Heart left ventricle (tissue), 16 donors: ENCODE results near the gene ZNF487. TPM values are rescaled to one million over a fixed set of nuclear protein-coding genes. Genes with fewer than 3 reads are reported as not detected.

Experiments
- ATAC-seq, 4 donors: fragments of 200-7000 bp; cut with Tn5 transposase; one replicate each; pipeline ENCODE4 v1.9.1; 2020 to 2022; ENCODE audit warnings: moderate library complexity in 4 of 4, mild to moderate bottlenecking in 3 of 4, moderate number of reproducible peaks in 1 of 4
- DNase-seq, 5 donors: peaks; one replicate each; pipeline ENCODE4 v3.0.0-alpha.2; 2020
- H3K27ac ChIP-seq, 12 donors: fragments of 200-600 bp; sonication (generic) in 4 of 12; one replicate each; pipeline versions ENCODE4 v1.5.0 to v1.8.0; 2016 to 2022; ENCODE audit warnings: mild to moderate bottlenecking in 2 of 12
- H3K27me3 ChIP-seq, 9 donors: fragments of 200-600 bp; sonication (generic) in 2 of 9; one replicate each; pipeline versions ENCODE4 v1.5.1 to v1.8.0; 2016 to 2022; ENCODE audit warnings: mild to moderate bottlenecking in 3 of 9
- H3K36me3 ChIP-seq, 9 donors: fragments of 200-600 bp; sonication (generic) in 2 of 9; one replicate each; pipeline versions ENCODE4 v1.5.0 to v1.8.0; 2018 to 2022; ENCODE audit warnings: mild to moderate bottlenecking in 2 of 9
- H3K4me1 ChIP-seq, 12 donors: fragments of 200-600 bp; sonication (generic) in 4 of 12; one replicate each; pipeline versions ENCODE4 v1.5.0 to v1.8.0; 2016 to 2022; ENCODE audit warnings: mild to moderate bottlenecking in 3 of 12
- H3K4me3 ChIP-seq, 12 donors: fragments of 200-600 bp; sonication (generic) in 4 of 12; one replicate each; pipeline versions ENCODE4 v1.5.0 to v1.8.0; 2017 to 2022; ENCODE audit warnings: mild to moderate bottlenecking in 9 of 12, moderate library complexity in 4 of 12
- H3K9me3 ChIP-seq, 12 donors: fragments of 200-600 bp; sonication (generic) in 4 of 12; one replicate each; pipeline versions ENCODE4 v1.5.0 to v1.8.0; 2016 to 2022; ENCODE audit warnings: mild to moderate bottlenecking in 1 of 12
- CTCF ChIP-seq, 12 donors: fragments of 200-600 bp; sonication (generic) in 4 of 12; IDR thresholded peaks; one replicate each; pipeline versions ENCODE4 v1.5.0 to v1.8.0; 2018 to 2022; ENCODE audit warnings: antibody characterized with exemption in 12 of 12, mild to moderate bottlenecking in 5 of 12
- POLR2A ChIP-seq, 2 donors: fragments of 450-650 bp; IDR thresholded peaks; one replicate each; pipeline ENCODE4 v1.6.1; 2017; ENCODE audit warnings: antibody characterized with exemption in 2 of 2, mild to moderate bottlenecking in 2 of 2, moderate library complexity in 2 of 2
- WGBS, 4 donors: extraction: QIAGEN DNeasy Blood & Tissue Kit in 2 of 4; methylation state at CpG; one replicate each; pipeline versions ENCODE4 v1.1.5 to v1.1.7; 2013 to 2018; 5-methylcytosine and 5-hydroxymethylcytosine counted together
- intact Hi-C, 10 donors: fragments of 100-400 bp; cut with DNase I; formaldehyde crosslinking; loops; one replicate each; pipeline versions ENCODE4 v1.11.1 to v1.14.2; 2022
- polyA plus RNA-seq, 2 donors: library from polyadenylated mRNA; stranded (reverse); fragments of 200-250 nt; gene quantifications; one replicate each; pipeline ENCODE4 v1.2.3, GENCODE V29; 2013
- total RNA-seq, 9 donors: library from RNA; depleted of rRNA in 2 of 9; stranded (reverse); fragments of >200 nt in 2 of 9; fragmentation: NEBNext Ultra II Directional in 3 of 9; extraction: Animal tissue kit (Norgen Biotek cat#: 25700) in 3 of 9; gene quantifications; one replicate each; pipeline versions ENCODE4 v1.1.0 to v1.2.4, GENCODE V29; 2016 to 2023
- donor health status: ischemic (EF 13 %, LVEDD 7.1; RV severe dilation, severe dysfunction).
- donor health status: healthy with polysubstance abuse.
- donor health status: DM: no; HTN: yes; CAD: no.
- donor health status: DM: no; HTN: no; CAD: no.
- donor health status: ischemic (EF 25% LVEDD 6.9; RV normal size, moderate dysfunction).
- donor health status: ischemic (EF 25% LVEDD 5.7; RV mildly dilated, moderate dysfunction).
- donor health status: healthy.
- donor health status: DM: yes; HTN: yes; CAD: no.
- donor health status: ischemic (EF 35%, LVEDD 5.7; RV mildly dilated, moderate dysfunction).
- donor health status: nonischemic (EF 11% LVEDD 7.7; RV severe dilation, severe dysfunction).
- donor health status: DM: yes; HTN: yes; CAD: no.
- donor health status: PGD.
- donor health status: ischemic (EF 29% LVEDD 5.4; RV normal size, mild dysfunction).
- donor health status: nonischemic (EF 23%, LVEDD 6.1; RV moderate dilation, normal function).

The ZNF487 gene
- total and polyA plus RNA-seq, 11 donors = 1.8 to 5.1 (median 2.4) TPM

GRCh38 chr10:43403911-43404703 lies 32.8 kb upstream of the ZNF487 start:
- H3K4me3 ChIP-seq = peak overlapping the region in 1 of 12 donors; percentile 90
- no peak for ATAC-seq

GRCh38 chr10:43404704-43405084 lies 32.2 kb upstream of the ZNF487 start:
- H3K4me3 ChIP-seq = peak overlapping the region in 1 of 12 donors; percentile 90
- intact Hi-C loops = no loop called here

More at GRCh38 chr10:43403911-43404703, 32.8 kb upstream of the ZNF487 start:
- no peak for DNase-seq
- intact Hi-C loops = no loop called here
- Histone ChIP-seq H3K27me3 (no peaks in the 10 kb centered on the region), H3K4me1 (peaks cover 14 to 80% (median 55%) of the 10 kb centered on the region in 12 donors), H3K9me3 (no peaks in the 10 kb centered on the region), H3K36me3 (peaks cover 0 to 41% (median 7%) of the 10 kb centered on the region in 9 donors), H3K27ac (peak overlapping the region in 1 of 12 donors; percentile 99)
- no peak for TF ChIP-seq CTCF (IDR thresholded peaks at IDR 0.05)
- no peak for TF ChIP-seq POLR2A (IDR thresholded peaks at IDR 0.05)
- WGBS, 4 donors = 78 to 83% (median 80%) methylated on average over 14 of the region's 14 CpGs

GRCh38 chr10:43407148-43407575 lies 29.7 kb upstream of the ZNF487 start:
- 0 to 1% (median 0%) methylated on average over 45 to 59 of the region's 59 CpGs for WGBS, 4 donors
- TF ChIP-seq POLR2A (IDR thresholded peaks at IDR 0.05) (peak in 1 of 2 donors; percentile 18), CTCF (IDR thresholded peaks at IDR 0.05) (no peak)
- intact Hi-C loops = loop anchor here in 1 of 10 donors (1.0 kb wide), 1 partner anchor 8 kb away; no protein-coding TSS in a partner anchor
- H3K4me3 ChIP-seq = peak overlapping the region; percentile 64 to 90 (median 83)
- no peaks in the 10 kb centered on the region for H3K27me3 ChIP-seq
- H3K4me1 ChIP-seq = peaks cover 14 to 61% (median 43%) of the 10 kb centered on the region in 12 donors
- H3K9me3 ChIP-seq = no peaks in the 10 kb centered on the region
- H3K27ac ChIP-seq = peak overlapping the region; percentile 96 to 100 (median 98)
- peak in 2 of 4 donors; percentile 23 to 45 for ATAC-seq
- peak; percentile 62 to 81 (median 68) for DNase-seq
- peaks cover 0 to 17% (median 0%) of the 10 kb centered on the region in 9 donors for H3K36me3 ChIP-seq

More at GRCh38 chr10:43404704-43405084, 32.2 kb upstream of the ZNF487 start:
- no peak for DNase-seq
- ATAC-seq = no peak
- Histone ChIP-seq H3K27ac (peak overlapping the region in 1 of 12 donors; percentile 99), H3K9me3 (no peaks in the 10 kb centered on the region), H3K4me1 (peaks cover 14 to 75% (median 51%) of the 10 kb centered on the region in 12 donors), H3K36me3 (peaks cover 0 to 36% (median 2%) of the 10 kb centered on the region in 9 donors), H3K27me3 (no peaks in the 10 kb centered on the region)
- 59 to 69% (median 63%) methylated on average over 6 of the region's 6 CpGs for WGBS, 4 donors
- no peak for TF ChIP-seq POLR2A (IDR thresholded peaks at IDR 0.05)
- no peak for TF ChIP-seq CTCF (IDR thresholded peaks at IDR 0.05)
